ENCODE data around the gene ZNF225. TPM values are rescaled to one million over a fixed set of nuclear protein-coding genes. Genes with fewer than 3 reads are reported as not detected.

The ZNF225 gene
- total and polyA plus RNA-seq, 2 of the 4 experiments (the other 2 are of a cell fraction), result 1.5 to 5.7 TPM

DNA sequence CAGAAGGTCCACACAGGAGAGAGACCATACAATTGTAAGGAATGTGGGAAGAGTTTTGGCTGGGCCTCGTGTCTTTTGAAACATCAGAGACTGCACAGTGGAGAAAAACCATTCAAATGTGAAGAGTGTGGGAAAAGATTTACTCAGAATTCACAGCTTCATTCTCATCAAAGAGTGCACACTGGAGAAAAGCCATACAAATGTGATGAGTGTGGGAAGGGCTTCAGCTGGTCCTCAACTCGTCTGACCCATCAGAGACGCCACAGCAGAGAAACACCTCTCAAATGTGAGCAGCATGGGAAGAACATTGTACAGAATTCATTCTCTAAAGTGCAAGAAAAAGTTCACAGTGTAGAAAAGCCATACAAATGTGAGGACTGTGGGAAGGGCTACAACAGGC is 5.4 kb upstream of the ZNF225 start:
- Histone ChIP-seq H3K18ac (ENCODE audit: low read depth, low read length) (no peak overlapping the region), H4K8ac (ENCODE audit: low read depth in 2 of 2, low read length in 2 of 2) (no peak overlapping the region), H4K5ac (ENCODE audit: low read depth, low read length) (no peak overlapping the region), H3K9me3 (ENCODE audit: control insufficient read depth, insufficient read depth, low read length) (peaks cover 35% of the 10 kb centered on the region), H3K4ac (ENCODE audit: low read depth, low read length) (no peak overlapping the region), H2AK9ac (replicated peaks; ENCODE audit: low read depth, low read length, poor library complexity) (no peak overlapping the region), H3K36me3 (ENCODE audit: control insufficient read depth, insufficient read depth, low read length) (peaks cover 34% of the 10 kb centered on the region), H3K27me3 (ENCODE audit: control insufficient read depth, insufficient read depth, low read length) (no peaks in the 10 kb centered on the region), H2AFZ (replicated peaks; ENCODE audit: low read length, poor library complexity) (no peak overlapping the region), H4K91ac (ENCODE audit: insufficient read depth, low read depth, low read length) (no peak overlapping the region), H3K79me1 (ENCODE audit: low read depth in 1 of 2, low read length in 2 of 2) (peaks cover 7 to 8% of the 10 kb centered on the region in 2 experiments; a peak in 2 of 4 replicates), H3K4me3 (ENCODE audit: insufficient read depth, low read depth, low read length) (no peak overlapping the region), H2AK5ac (ENCODE audit: low read depth, low read length) (no peak overlapping the region), H3K4me1 (ENCODE audit: control insufficient read depth, insufficient read depth, low read length) (no peaks in the 10 kb centered on the region), H3K27ac (ENCODE audit: insufficient read depth, low read length) (no peak overlapping the region), H2BK15ac (ENCODE audit: low read depth, low read length) (no peak overlapping the region), H3K9ac (ENCODE audit: low read depth, low read length) (no peak overlapping the region), H2BK20ac (ENCODE audit: low read depth, low read length) (no peak overlapping the region), H4K20me1 (ENCODE audit: insufficient read depth, low read length) (no peaks in the 10 kb centered on the region), H2BK120ac (ENCODE audit: low read depth, low read length) (no peak overlapping the region), H3K14ac (replicated peaks; ENCODE audit: low read depth, low read length) (no peak overlapping the region), H3K56ac (ENCODE audit: extremely low read depth, insufficient read depth, low read length) (no peak overlapping the region), H3K9me1 (ENCODE audit: insufficient read depth, low read length) (no peaks in the 10 kb centered on the region), H3K4me2 (ENCODE audit: low read depth, low read length) (no peak overlapping the region), H3K23ac (ENCODE audit: low read depth, low read length) (no peak overlapping the region), H2BK5ac (ENCODE audit: low read depth, low read length, poor library complexity, severe bottlenecking) (no peak overlapping the region)
- ChIA-PET POLR2A (ENCODE audit: unreplicated experiment) (no interaction called here), CTCF (no interaction called here)
- intact Hi-C loops (cut with micrococcal nuclease) (no loop called here), in situ Hi-C loops (cut with MboI; ENCODE audit: low sequenced_read_pairs) (no loop called here), dilution Hi-C loops (cut with HindIII; ENCODE audit: low sequenced_read_pairs, unreplicated experiment) (no loop called here)
- DNase-seq (no peak), ATAC-seq (ENCODE audit: low read depth) (no peak)
- 100% methylated on average over 1 of the region's 3 CpGs; no CpG with 5 or more reads in 1 of the 2 experiments for WGBS, 2 experiments (ENCODE audit: extremely low coverage in 2 of 2, insufficient read length in 1 of 2)
- no TSS peak for BruUV-seq (replicated peaks)
- TF ChIP-seq MAFK (IDR thresholded peaks at IDR 0.05; ENCODE audit: low read depth, low read length) (no peak), FOS (IDR thresholded peaks at IDR 0.05; ENCODE audit: low read depth, low read length) (no peak), NFE2L2 (IDR thresholded peaks at IDR 0.05; ENCODE audit: low read depth, low read length) (no peak), MAZ (IDR thresholded peaks at IDR 0.05; ENCODE audit: borderline replicate concordance, low read depth, low read length) (no peak), RFX5 (IDR thresholded peaks at IDR 0.05; ENCODE audit: low read depth, low read length) (no peak), ELK1 (IDR thresholded peaks at IDR 0.05; ENCODE audit: borderline replicate concordance, low read depth, low read length) (no peak), MXI1 (IDR thresholded peaks at IDR 0.05; ENCODE audit: borderline replicate concordance, low read depth, low read length) (no peak), RCOR1 (IDR thresholded peaks at IDR 0.05; ENCODE audit: insufficient replicate concordance, low read length) (no peak), RAD21 (IDR thresholded peaks at IDR 0.05; ENCODE audit: low read length) (no peak), CEBPB (IDR thresholded peaks at IDR 0.05; ENCODE audit: low read depth, low read length) (no peak), BHLHE40 (IDR thresholded peaks at IDR 0.05; ENCODE audit: low read depth, low read length) (no peak), POLR2A (IDR thresholded peaks at IDR 0.05; ENCODE audit: low read depth, low read length) (no peak)
- TF ChIP-seq, protein P1, sequence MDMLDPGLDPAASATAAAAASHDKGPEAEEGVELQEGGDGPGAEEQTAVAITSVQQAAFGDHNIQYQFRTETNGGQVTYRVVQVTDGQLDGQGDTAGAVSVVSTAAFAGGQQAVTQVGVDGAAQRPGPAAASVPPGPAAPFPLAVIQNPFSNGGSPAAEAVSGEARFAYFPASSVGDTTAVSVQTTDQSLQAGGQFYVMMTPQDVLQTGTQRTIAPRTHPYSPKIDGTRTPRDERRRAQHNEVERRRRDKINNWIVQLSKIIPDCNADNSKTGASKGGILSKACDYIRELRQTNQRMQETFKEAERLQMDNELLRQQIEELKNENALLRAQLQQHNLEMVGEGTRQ (IDR thresholded peaks at IDR 0.05; ENCODE audit: low read depth, low read length), result no peak
- TF ChIP-seq, protein P2, sequence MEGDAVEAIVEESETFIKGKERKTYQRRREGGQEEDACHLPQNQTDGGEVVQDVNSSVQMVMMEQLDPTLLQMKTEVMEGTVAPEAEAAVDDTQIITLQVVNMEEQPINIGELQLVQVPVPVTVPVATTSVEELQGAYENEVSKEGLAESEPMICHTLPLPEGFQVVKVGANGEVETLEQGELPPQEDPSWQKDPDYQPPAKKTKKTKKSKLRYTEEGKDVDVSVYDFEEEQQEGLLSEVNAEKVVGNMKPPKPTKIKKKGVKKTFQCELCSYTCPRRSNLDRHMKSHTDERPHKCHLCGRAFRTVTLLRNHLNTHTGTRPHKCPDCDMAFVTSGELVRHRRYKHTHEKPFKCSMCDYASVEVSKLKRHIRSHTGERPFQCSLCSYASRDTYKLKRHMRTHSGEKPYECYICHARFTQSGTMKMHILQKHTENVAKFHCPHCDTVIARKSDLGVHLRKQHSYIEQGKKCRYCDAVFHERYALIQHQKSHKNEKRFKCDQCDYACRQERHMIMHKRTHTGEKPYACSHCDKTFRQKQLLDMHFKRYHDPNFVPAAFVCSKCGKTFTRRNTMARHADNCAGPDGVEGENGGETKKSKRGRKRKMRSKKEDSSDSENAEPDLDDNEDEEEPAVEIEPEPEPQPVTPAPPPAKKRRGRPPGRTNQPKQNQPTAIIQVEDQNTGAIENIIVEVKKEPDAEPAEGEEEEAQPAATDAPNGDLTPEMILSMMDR (conservative IDR thresholded peaks at IDR 0.05; ENCODE audit: low read depth, low read length), result no peak
